Panc1 (cell line): ENCODE measurements around the gene SLC66A1. TPM values are rescaled to one million over a fixed set of nuclear protein-coding genes. Genes with fewer than 3 reads are reported as not detected.

Experiments used
- ATAC-seq: fragments of 200-7000 bp; cut with Tn5 transposase; 2 replicates; pipeline ENCODE4 v1.9.1; 2020; ENCODE audit warnings: mild to moderate bottlenecking, moderate library complexity
- BruUV-seq: library from RNA; stranded (reverse); fragments of 400-500 nt; replicated peaks from 2 replicates; lab custom pipeline; 2021; lab: Mats Ljungman, UMichigan
- CTCF ChIA-PET: fragments of 300-600 bp; sonication (Branson Sonifier 250); formaldehyde crosslinking; loops from one replicate; lab custom pipeline; 2022; ENCODE audit warnings: antibody characterized with exemption; lab: Charles Lee
- POLR2A ChIA-PET: fragments of 300-600 bp; sonication (Branson Sonifier 250); formaldehyde crosslinking; loops from one replicate; lab custom pipeline; 2022; ENCODE audit warnings: antibody characterized with exemption; lab: Charles Lee
- DNase-seq: peaks from one replicate; pipeline ENCODE4 v3.0.0-alpha.2; 2010; ENCODE audit warnings: low read depth, low spot score
- H3K27ac ChIP-seq: 2 replicates; pipeline ENCODE4 v1.5.1; 2011; ENCODE audit warnings: mild to moderate bottlenecking, low read length, inconsistent platforms
- H3K27me3 ChIP-seq: fragments of 200-500 bp; sonication (Bioruptor generic); 2 replicates; pipeline ENCODE4 v1.6.0; 2014; ENCODE audit warnings: low read length, inconsistent platforms; ENCODE audit not compliant: control insufficient read depth, insufficient read depth
- H3K36me3 ChIP-seq: fragments of 200-500 bp; sonication (Bioruptor generic); 2 replicates; pipeline ENCODE4 v1.5.1; 2014; ENCODE audit warnings: inconsistent platforms, mild to moderate bottlenecking, low read length, moderate library complexity; ENCODE audit not compliant: control insufficient read depth, insufficient read depth
- H3K4me1 ChIP-seq: 2 replicates; pipeline ENCODE4 v1.5.1; 2011; ENCODE audit warnings: inconsistent platforms, mild to moderate bottlenecking, low read length, moderate library complexity; ENCODE audit not compliant: control insufficient read depth, insufficient read depth
- H3K4me3 ChIP-seq, 2 experiments: 2 replicates each; pipeline ENCODE4 v1.5.1; 2011 to 2012; ENCODE audit warnings: low read depth in 2 of 2, low read length in 2 of 2, mild to moderate bottlenecking in 2 of 2, inconsistent platforms in 1 of 2, moderate library complexity in 1 of 2
- H3K9me3 ChIP-seq: fragments of 200-500 bp; sonication (Bioruptor generic); 2 replicates; pipeline ENCODE4 v1.5.1; 2014; ENCODE audit warnings: low read depth, mild to moderate bottlenecking, inconsistent platforms, low read length, moderate library complexity; ENCODE audit not compliant: control insufficient read depth, insufficient read depth
- CTCF ChIP-seq: fragments of 450-650 bp; IDR thresholded peaks from 2 replicates; pipeline ENCODE4 v1.5.1; 2017; ENCODE audit warnings: mild to moderate bottlenecking
- POLR2AphosphoS5 ChIP-seq: IDR thresholded peaks from 2 replicates; pipeline ENCODE4 v1.6.1; 2012; ENCODE audit warnings: mild to moderate bottlenecking, low read depth, low read length, moderate library complexity
- SIN3A ChIP-seq: IDR thresholded peaks from 2 replicates; pipeline ENCODE4 v1.6.1; 2012; ENCODE audit warnings: low read depth, mild to moderate bottlenecking, low read length, moderate library complexity, borderline replicate concordance; ENCODE audit not compliant: insufficient read depth
- TCF7L2 ChIP-seq: IDR thresholded peaks from 2 replicates; pipeline ENCODE4 v1.6.1; 2011; ENCODE audit warnings: mild to moderate bottlenecking, low read depth, low read length, inconsistent platforms
- in situ Hi-C: cut with HindIII; loops from 2 replicates; pipeline ENCODE4 v1.10.0; 2016; ENCODE audit warnings: low sequenced_read_pairs, low pct_unique_long_range_greater_than_20kb
- intact Hi-C: fragments of 100-400 bp; cut with micrococcal nuclease; formaldehyde crosslinking; loops from one replicate; pipeline ENCODE4 v1.10.0; 2022; ENCODE audit not compliant: unreplicated experiment
- total RNA-seq: library from RNA; stranded (reverse); gene quantifications from one replicate; pipeline ENCODE4 v1.2.1, GENCODE V29; 2021; ENCODE audit not compliant: unreplicated experiment
- TF ChIP-seq, protein P1 (sequence below), 2 experiments: IDR thresholded peaks; 2 replicates each; pipeline ENCODE4 v1.6.1; 2011 to 2012; ENCODE audit warnings: low read depth in 2 of 2, control low read depth in 1 of 2, low read length in 1 of 2, mild to moderate bottlenecking in 1 of 2, moderate library complexity in 1 of 2; ENCODE audit not compliant: insufficient read depth in 1 of 2

The SLC66A1 gene
- total RNA-seq, 1 experiment from 2014 or later = 42.0 TPM

DNA sequence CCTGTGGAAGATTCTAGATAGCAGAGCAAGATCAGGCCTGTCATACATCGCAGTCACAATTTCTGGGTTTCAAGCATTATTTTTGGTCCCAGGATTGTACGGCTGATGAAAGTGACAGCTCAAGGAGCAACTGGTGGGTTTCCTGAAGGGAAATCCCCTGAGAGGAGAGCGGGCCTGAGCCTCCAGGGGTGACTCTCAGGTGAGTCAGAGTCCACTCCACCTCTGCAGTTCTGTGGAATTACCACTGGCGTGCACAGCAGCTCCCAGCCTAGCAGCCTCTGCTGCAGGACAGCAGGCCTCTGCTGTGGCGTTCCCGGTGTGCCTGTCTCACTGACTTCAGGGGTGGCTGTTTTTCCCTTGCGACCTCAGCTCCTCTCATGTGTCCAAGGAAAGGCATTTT, 24.4 kb downstream of the SLC66A1 start:
- DNase-seq = no peak
- Histone ChIP-seq H3K36me3 (peaks cover 5% of the 10 kb centered on the region; the same call in 1 of the 2 replicates), H3K4me3 (no peak overlapping the region), H3K4me1 (no peaks in the 10 kb centered on the region; the same call in 1 of the 2 replicates), H3K9me3 (no peaks in the 10 kb centered on the region), H3K27ac (no peak overlapping the region), H3K27me3 (no peaks in the 10 kb centered on the region)
- intact Hi-C loops (no loop called here), in situ Hi-C loops (no loop called here)
- ChIA-PET CTCF (no interaction called here), POLR2A (no interaction called here)
- TF ChIP-seq SIN3A (no peak), TCF7L2 (no peak), POLR2AphosphoS5 (peak; percentile 57; the same call in 1 of the 2 replicates), CTCF (no peak)
- ATAC-seq = peak; percentile 59
- BruUV-seq = no TSS peak

- Histone ChIP-seq H3K9me3 (no peaks in the 10 kb centered on the region), H3K36me3 (peaks cover 5% of the 10 kb centered on the region; the same call in 1 of the 2 replicates), H3K4me3 (no peak overlapping the region), H3K27ac (no peak overlapping the region), H3K4me1 (no peaks in the 10 kb centered on the region), H3K27me3 (no peaks in the 10 kb centered on the region)
- POLR2A ChIA-PET = no interaction called here
- CTCF ChIA-PET = no interaction called here
- TF ChIP-seq TCF7L2 (no peak), POLR2AphosphoS5 (no peak), CTCF (no peak), SIN3A (no peak)
- TF ChIP-seq, protein P1, sequence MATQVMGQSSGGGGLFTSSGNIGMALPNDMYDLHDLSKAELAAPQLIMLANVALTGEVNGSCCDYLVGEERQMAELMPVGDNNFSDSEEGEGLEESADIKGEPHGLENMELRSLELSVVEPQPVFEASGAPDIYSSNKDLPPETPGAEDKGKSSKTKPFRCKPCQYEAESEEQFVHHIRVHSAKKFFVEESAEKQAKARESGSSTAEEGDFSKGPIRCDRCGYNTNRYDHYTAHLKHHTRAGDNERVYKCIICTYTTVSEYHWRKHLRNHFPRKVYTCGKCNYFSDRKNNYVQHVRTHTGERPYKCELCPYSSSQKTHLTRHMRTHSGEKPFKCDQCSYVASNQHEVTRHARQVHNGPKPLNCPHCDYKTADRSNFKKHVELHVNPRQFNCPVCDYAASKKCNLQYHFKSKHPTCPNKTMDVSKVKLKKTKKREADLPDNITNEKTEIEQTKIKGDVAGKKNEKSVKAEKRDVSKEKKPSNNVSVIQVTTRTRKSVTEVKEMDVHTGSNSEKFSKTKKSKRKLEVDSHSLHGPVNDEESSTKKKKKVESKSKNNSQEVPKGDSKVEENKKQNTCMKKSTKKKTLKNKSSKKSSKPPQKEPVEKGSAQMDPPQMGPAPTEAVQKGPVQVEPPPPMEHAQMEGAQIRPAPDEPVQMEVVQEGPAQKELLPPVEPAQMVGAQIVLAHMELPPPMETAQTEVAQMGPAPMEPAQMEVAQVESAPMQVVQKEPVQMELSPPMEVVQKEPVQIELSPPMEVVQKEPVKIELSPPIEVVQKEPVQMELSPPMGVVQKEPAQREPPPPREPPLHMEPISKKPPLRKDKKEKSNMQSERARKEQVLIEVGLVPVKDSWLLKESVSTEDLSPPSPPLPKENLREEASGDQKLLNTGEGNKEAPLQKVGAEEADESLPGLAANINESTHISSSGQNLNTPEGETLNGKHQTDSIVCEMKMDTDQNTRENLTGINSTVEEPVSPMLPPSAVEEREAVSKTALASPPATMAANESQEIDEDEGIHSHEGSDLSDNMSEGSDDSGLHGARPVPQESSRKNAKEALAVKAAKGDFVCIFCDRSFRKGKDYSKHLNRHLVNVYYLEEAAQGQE (IDR thresholded peaks at IDR 0.05; ENCODE audit: insufficient read depth in 1 of 2, low read depth in 2 of 2, low read length in 1 of 2) = no peak
- DNase-seq = no peak
- in situ Hi-C loops (no loop called here), intact Hi-C loops (no loop called here)
- ATAC-seq = no peak
- BruUV-seq = no TSS peak
Measured at GRCh38 chr1:19337289-19337688, 25.2 kb downstream of the SLC66A1 start.
